Activated CD8-positive, alpha-beta memory T cell treated with anti-CD3 and anti-CD28 coated beads, Interleukin-2, amount 50 U/mL, for 48 hours (primary cell): ENCODE measurements around the gene NXN.
"Not testable (repeated sequence)": the region's sequence is repeated elsewhere in the genome, so short reads cannot be mapped to it uniquely, and the experiment has no call there.

Experiments used
- DNase-seq: peaks from one replicate; pipeline ENCODE4 v3.0.0-alpha.2; 2020

NXN gene

GRCh38 chr17:915538-916201 lies 63.9 kb downstream of the NXN start:
- no peak for DNase-seq

- no peak for DNase-seq
These were observed 65.0 kb downstream of the NXN start for GRCh38 chr17:914561-914960.

GRCh38 chr17:913207-913606 lies 66.4 kb downstream of the NXN start:
- DNase-seq: no peak

- DNase-seq: no peak
These were observed 69.8 kb downstream of the NXN start for GRCh38 chr17:909642-910323.

- DNase-seq: no peak
These were observed 71.9 kb downstream of the NXN start for GRCh38 chr17:907725-908124.

- not testable (repeated sequence) for DNase-seq
These were observed 73.9 kb downstream of the NXN start for GRCh38 chr17:905708-906107.

GRCh38 chr17:903691-904481 lies 75.7 kb downstream of the NXN start:
- DNase-seq: no peak

GRCh38 chr17:902463-902862 lies 77.1 kb downstream of the NXN start:
- no peak for DNase-seq

GRCh38 chr17:901964-902363 lies 77.6 kb downstream of the NXN start:
- no peak for DNase-seq

- DNase-seq: no peak
These were observed 78.2 kb downstream of the NXN start for GRCh38 chr17:901191-901950.

GRCh38 chr17:900336-900934 lies 79.1 kb downstream of the NXN start:
- DNase-seq: no peak

- no peak for DNase-seq
These were observed 81.5 kb downstream of the NXN start for GRCh38 chr17:897970-898619.

GRCh38 chr17:896953-897661 lies 82.5 kb downstream of the NXN start:
- no peak for DNase-seq

- no peak for DNase-seq
These were observed 83.1 kb downstream of the NXN start for GRCh38 chr17:896454-896853.

- no peak for DNase-seq
These were observed 86.6 kb downstream of the NXN start for GRCh38 chr17:892958-893357.

GRCh38 chr17:888998-889441 lies 90.6 kb downstream of the NXN start:
- DNase-seq: peak; percentile 55

- no peak for DNase-seq
These were observed 91.9 kb downstream of the NXN start for GRCh38 chr17:887551-888209.

- no peak for DNase-seq
These were observed 93.5 kb downstream of the NXN start for GRCh38 chr17:885971-886571.

GRCh38 chr17:883586-883962 lies 96.0 kb downstream of the NXN start:
- no peak for DNase-seq

- no peak for DNase-seq
These were observed 96.6 kb downstream of the NXN start for GRCh38 chr17:882827-883585.
